ENCODE data around the gene CFAP141. TPM values are rescaled to one million over a fixed set of nuclear protein-coding genes. Genes with fewer than 3 reads are reported as not detected.

The CFAP141 gene
- total RNA-seq, 1 experiment from 2014 or later, result not detected

GRCh38 chr1:154170547-154171222 lies 35.4 kb downstream of the CFAP141 start:
- H3K27me3 ChIP-seq (ENCODE audit: control insufficient read depth, insufficient read depth, low read length), result no peaks in the 10 kb centered on the region
- DNase-seq, result no peak
- peaks cover 58% of the 10 kb centered on the region for H3K36me3 ChIP-seq (replicated peaks; ENCODE audit: control insufficient read depth, insufficient read depth, low read length)
- H3K4me3 ChIP-seq (ENCODE audit: insufficient read depth, low read depth, low read length), result no peak overlapping the region

GRCh38 chr1:154167461-154167860 lies 38.7 kb downstream of the CFAP141 start:
- no peak for DNase-seq
- Histone ChIP-seq H3K4me3 (ENCODE audit: insufficient read depth, low read depth, low read length) (no peak overlapping the region), H3K27me3 (ENCODE audit: control insufficient read depth, insufficient read depth, low read length) (no peaks in the 10 kb centered on the region), H3K36me3 (replicated peaks; ENCODE audit: control insufficient read depth, insufficient read depth, low read length) (peaks cover 63% of the 10 kb centered on the region)

GRCh38 chr1:154166207-154166606 lies 39.9 kb downstream of the CFAP141 start:
- Histone ChIP-seq H3K36me3 (replicated peaks; ENCODE audit: control insufficient read depth, insufficient read depth, low read length) (peaks cover 56% of the 10 kb centered on the region), H3K27me3 (ENCODE audit: control insufficient read depth, insufficient read depth, low read length) (no peaks in the 10 kb centered on the region), H3K4me3 (ENCODE audit: insufficient read depth, low read depth, low read length) (no peak overlapping the region)
- no peak for DNase-seq

GRCh38 chr1:154159554-154159953 lies 46.6 kb downstream of the CFAP141 start:
- H3K4me3 ChIP-seq (ENCODE audit: insufficient read depth, low read depth, low read length), result no peak overlapping the region
- no peak for DNase-seq
- no peaks in the 10 kb centered on the region for H3K27me3 ChIP-seq (ENCODE audit: control insufficient read depth, insufficient read depth, low read length)
- H3K36me3 ChIP-seq (replicated peaks; ENCODE audit: control insufficient read depth, insufficient read depth, low read length), result peaks cover 30% of the 10 kb centered on the region

GRCh38 chr1:154158307-154159125 lies 47.6 kb downstream of the CFAP141 start:
- no peak overlapping the region for H3K4me3 ChIP-seq (ENCODE audit: insufficient read depth, low read depth, low read length)
- DNase-seq, result no peak
- no peaks in the 10 kb centered on the region for H3K27me3 ChIP-seq (ENCODE audit: control insufficient read depth, insufficient read depth, low read length)
- peaks cover 27% of the 10 kb centered on the region for H3K36me3 ChIP-seq (replicated peaks; ENCODE audit: control insufficient read depth, insufficient read depth, low read length)

- Histone ChIP-seq H3K27me3 (ENCODE audit: control insufficient read depth, insufficient read depth, low read length) (no peaks in the 10 kb centered on the region), H3K4me3 (ENCODE audit: insufficient read depth, low read depth, low read length) (no peak overlapping the region), H3K36me3 (replicated peaks; ENCODE audit: control insufficient read depth, insufficient read depth, low read length) (peaks cover 23% of the 10 kb centered on the region)
- DNase-seq, result no peak
Measured at GRCh38 chr1:154157520-154158306, 48.4 kb downstream of the CFAP141 start.

GRCh38 chr1:154155251-154155650 lies 50.9 kb downstream of the CFAP141 start:
- Histone ChIP-seq H3K36me3 (replicated peaks; ENCODE audit: control insufficient read depth, insufficient read depth, low read length) (peaks cover 13% of the 10 kb centered on the region), H3K27me3 (ENCODE audit: control insufficient read depth, insufficient read depth, low read length) (no peaks in the 10 kb centered on the region), H3K4me3 (ENCODE audit: insufficient read depth, low read depth, low read length) (no peak overlapping the region)
- no peak for DNase-seq

GRCh38 chr1:154154534-154155191 lies 51.5 kb downstream of the CFAP141 start, which contains the start of gene NUP210L:
Gene NUP210L, minus strand, starts transcription at chr1:154155073.
- H3K4me3 ChIP-seq (ENCODE audit: insufficient read depth, low read depth, low read length), result no peak within 1 kb of the TSS
- peaks cover 12% of the 10 kb centered on the region for H3K36me3 ChIP-seq (replicated peaks; ENCODE audit: control insufficient read depth, insufficient read depth, low read length)
- H3K27me3 ChIP-seq (ENCODE audit: control insufficient read depth, insufficient read depth, low read length), result no peaks in the 10 kb centered on the region
- DNase-seq, result peak; percentile 83

GRCh38 chr1:154154053-154154452 lies 52.1 kb downstream of the CFAP141 start:
- H3K27me3 ChIP-seq (ENCODE audit: control insufficient read depth, insufficient read depth, low read length), result no peaks in the 10 kb centered on the region
- no peak for DNase-seq

GRCh38 chr1:154151311-154151710 lies 54.8 kb downstream of the CFAP141 start:
- DNase-seq, result no peak

More at GRCh38 chr1:154154053-154154452, 52.1 kb downstream of the CFAP141 start:
- Histone ChIP-seq H3K36me3 (replicated peaks; ENCODE audit: control insufficient read depth, insufficient read depth, low read length) (peaks cover 9% of the 10 kb centered on the region), H3K4me3 (ENCODE audit: insufficient read depth, low read depth, low read length) (no peak overlapping the region)

More at GRCh38 chr1:154151311-154151710, 54.8 kb downstream of the CFAP141 start:
- Histone ChIP-seq H3K27me3 (ENCODE audit: control insufficient read depth, insufficient read depth, low read length) (no peaks in the 10 kb centered on the region), H3K4me3 (ENCODE audit: insufficient read depth, low read depth, low read length) (no peak overlapping the region), H3K36me3 (replicated peaks; ENCODE audit: control insufficient read depth, insufficient read depth, low read length) (no peaks in the 10 kb centered on the region)

Other genes with a start within 250 kb of the CFAP141 start
- gene CRTC2, start 247.7 kb downstream of the CFAP141 start, total RNA-seq (2014; rRNA removed; shearing (Covaris generic)), result 17.1 and 22.4 TPM in 2 replicates
- gene SLC39A1, start 242.8 kb downstream of the CFAP141 start, total RNA-seq (2014; rRNA removed; shearing (Covaris generic)), result 310 and 377 TPM in 2 replicates
- gene CREB3L4, start 238.4 kb downstream of the CFAP141 start, total RNA-seq (2014; rRNA removed; shearing (Covaris generic)), result 58.2 and 81.2 TPM in 2 replicates
- 202 and 232 TPM in 2 replicates for gene JTB, start 228.7 kb downstream of the CFAP141 start, total RNA-seq (2014; rRNA removed; shearing (Covaris generic))
- gene RAB13, start 220.0 kb downstream of the CFAP141 start, total RNA-seq (2014; rRNA removed; shearing (Covaris generic)), result 50.7 and 57.3 TPM in 2 replicates
- gene RPS27, start 215.6 kb downstream of the CFAP141 start, total RNA-seq (2014; rRNA removed; shearing (Covaris generic)), result 2,701 and 3,425 TPM in 2 replicates
- 0.03 TPM in 1 of 2 replicates, not detected in the other for gene NUP210L, start 51.3 kb downstream of the CFAP141 start, total RNA-seq (2014; rRNA removed; shearing (Covaris generic))
- gene TPM3, start 14.2 kb downstream of the CFAP141 start, total RNA-seq (2014; rRNA removed; shearing (Covaris generic)), result 712 and 754 TPM in 2 replicates
- 162 and 166 TPM in 2 replicates for gene UBAP2L, start 14.6 kb upstream of the CFAP141 start, total RNA-seq (2014; rRNA removed; shearing (Covaris generic))
- 147 and 188 TPM in 2 replicates for gene HAX1, start 66.3 kb upstream of the CFAP141 start, total RNA-seq (2014; rRNA removed; shearing (Covaris generic))
- not detected in 2 replicates for gene AQP10, start 114.8 kb upstream of the CFAP141 start, total RNA-seq (2014; rRNA removed; shearing (Covaris generic))
- 62.0 and 73.2 TPM in 2 replicates for gene ATP8B2, start 119.2 kb upstream of the CFAP141 start, total RNA-seq (2014; rRNA removed; shearing (Covaris generic))
- 8.6 and 10.3 TPM in 2 replicates for gene IL6R, start 199.0 kb upstream of the CFAP141 start, total RNA-seq (2014; rRNA removed; shearing (Covaris generic))

Data from H7 (cell line).